Measurements from ENCODE around the gene RHBDD2. TPM values are rescaled to one million over a fixed set of nuclear protein-coding genes. Genes with fewer than 3 reads are reported as not detected.
A peak's percentile ranks its signal among the peaks of the same experiment; 100 is the strongest.
"Not testable (repeated sequence)": the region's sequence is repeated elsewhere in the genome, so short reads cannot be mapped to it uniquely, and the experiment has no call there.

The RHBDD2 gene
- total RNA-seq: 10 to 100 TPM; 21.5 to 24.0 TPM

DNA sequence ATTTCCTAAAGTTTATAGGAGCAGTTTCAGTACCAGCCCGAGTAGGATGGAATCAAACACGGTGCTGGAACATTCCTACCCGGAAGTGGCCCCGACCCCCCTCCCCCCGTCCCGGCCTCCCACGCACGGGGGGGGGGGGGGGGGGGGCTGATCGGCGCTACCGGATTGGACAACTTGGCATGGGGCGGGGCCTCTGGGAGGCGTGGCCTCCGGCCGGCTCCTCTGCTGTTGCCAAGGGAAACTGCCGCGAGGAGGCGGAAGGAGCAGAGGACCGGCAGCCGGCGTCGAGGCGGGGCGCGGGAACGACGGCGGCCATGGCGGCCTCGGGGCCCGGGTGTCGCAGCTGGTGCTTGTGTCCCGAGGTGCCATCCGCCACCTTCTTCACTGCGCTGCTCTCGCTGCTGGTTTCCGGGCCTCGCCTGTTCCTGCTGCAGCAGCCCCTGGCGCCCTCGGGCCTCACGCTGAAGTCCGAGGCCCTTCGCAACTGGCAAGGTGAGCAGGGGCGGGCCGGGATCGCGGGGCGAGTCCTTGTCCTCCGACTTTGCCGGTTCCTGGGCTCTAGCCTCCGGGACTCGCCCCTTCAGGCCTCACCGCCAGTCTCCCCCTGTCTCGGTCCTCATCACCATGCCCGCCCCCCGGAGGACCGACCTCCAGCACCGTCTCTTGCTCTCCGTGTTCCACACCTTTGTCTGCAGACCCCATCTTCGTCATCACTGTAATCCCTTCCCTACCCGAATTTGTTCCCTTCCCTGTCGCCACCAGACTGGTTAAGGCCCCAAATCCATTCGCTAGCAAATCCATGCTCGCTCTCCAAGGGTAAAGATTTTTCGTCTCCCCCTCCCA lies at the start of gene RHBDD2:
TSS of gene RHBDD2 (plus strand) at position 266 of the 843 bp plus-strand sequence. CDS start at position 315, 49 bp downstream.
- intact Hi-C loops (cut with micrococcal nuclease): loop anchor here (1.0 to 10.0 kb wide), 10 partner anchors 35 to 807 kb away; partner anchors contain the start of genes MDH2, RCC1L, TMEM120A and YWHAG
- CTCF ChIA-PET: interaction anchor here (0.9 to 1.7 kb wide), 2 partner anchors 140 to 141 kb away, joined by 5 to 7 read pairs; no protein-coding TSS in a partner anchor
- Mint-ChIP-seq H3K27ac (peak within 1 kb of the TSS; percentile 91), H3K9me3 (no peaks in the 10 kb centered on the region), H3K4me1 (ENCODE audit: low read depth) (peaks cover 31% of the 10 kb centered on the region), H3K36me3 (ENCODE audit: low read depth) (peaks cover 16% of the 10 kb centered on the region), H3K4me3 (peak within 1 kb of the TSS; percentile 93), H3K27me3 (ENCODE audit: low read depth) (no peaks in the 10 kb centered on the region)
- peak; percentile 97 for DNase-seq

DNA sequence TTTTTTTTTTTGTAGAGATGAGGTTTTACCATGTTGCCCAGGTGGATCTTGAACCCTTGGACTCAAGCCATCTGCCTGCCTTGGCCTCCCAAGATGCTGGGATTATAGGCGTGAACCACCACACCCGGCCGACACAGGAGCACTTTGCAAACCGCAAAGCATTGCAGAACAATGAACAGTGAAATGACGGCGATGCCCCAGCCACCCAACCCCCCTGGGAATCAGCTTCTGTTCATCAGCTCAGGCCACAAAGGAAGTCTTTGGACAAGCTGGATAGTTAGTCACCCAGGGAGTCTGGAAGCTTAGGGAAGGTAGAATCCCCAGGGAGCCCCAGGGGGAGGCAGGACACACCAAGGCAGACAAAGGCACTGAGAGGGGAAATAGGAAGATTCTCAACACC lies 49.2 kb upstream of the RHBDD2 start:
- H3K36me3 Mint-ChIP-seq (ENCODE audit: low read depth); H3K9me3 Mint-ChIP-seq; H3K27me3 Mint-ChIP-seq (ENCODE audit: low read depth); H3K27ac Mint-ChIP-seq; DNase-seq; intact Hi-C loops (cut with micrococcal nuclease); H3K4me3 Mint-ChIP-seq; CTCF ChIA-PET; H3K4me1 Mint-ChIP-seq (ENCODE audit: low read depth): not testable (repeated sequence)

DNA sequence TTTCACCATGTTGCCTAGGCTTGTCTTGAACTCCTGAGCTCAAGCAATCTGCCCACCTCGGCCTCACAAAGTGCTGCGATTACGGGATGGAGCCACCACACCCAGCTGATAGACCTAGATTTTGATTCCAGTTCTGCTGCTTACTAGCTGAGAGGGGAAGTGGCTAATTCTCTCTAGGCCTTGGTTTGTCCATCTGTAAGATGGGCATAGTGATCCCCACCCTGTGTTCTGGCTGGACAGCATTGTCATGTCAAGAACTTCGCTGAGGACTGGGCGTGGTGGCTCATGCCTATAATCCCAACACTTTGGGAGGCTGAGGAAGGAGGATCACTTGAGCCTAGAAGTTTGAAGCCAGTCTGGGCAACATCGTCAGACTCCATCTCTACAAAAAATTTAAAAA lies 47.9 kb upstream of the RHBDD2 start:
- H3K4me1 Mint-ChIP-seq (ENCODE audit: low read depth): no peaks in the 10 kb centered on the region
- CTCF ChIA-PET: no interaction called here
- intact Hi-C loops (cut with micrococcal nuclease): no loop called here
- H3K4me3 Mint-ChIP-seq: no peak overlapping the region
- no peaks in the 10 kb centered on the region for H3K27me3 Mint-ChIP-seq (ENCODE audit: low read depth)
- H3K9me3 Mint-ChIP-seq: no peaks in the 10 kb centered on the region
- H3K36me3 Mint-ChIP-seq (ENCODE audit: low read depth): no peaks in the 10 kb centered on the region
- H3K27ac Mint-ChIP-seq: no peak overlapping the region
- no peak for DNase-seq

DNA sequence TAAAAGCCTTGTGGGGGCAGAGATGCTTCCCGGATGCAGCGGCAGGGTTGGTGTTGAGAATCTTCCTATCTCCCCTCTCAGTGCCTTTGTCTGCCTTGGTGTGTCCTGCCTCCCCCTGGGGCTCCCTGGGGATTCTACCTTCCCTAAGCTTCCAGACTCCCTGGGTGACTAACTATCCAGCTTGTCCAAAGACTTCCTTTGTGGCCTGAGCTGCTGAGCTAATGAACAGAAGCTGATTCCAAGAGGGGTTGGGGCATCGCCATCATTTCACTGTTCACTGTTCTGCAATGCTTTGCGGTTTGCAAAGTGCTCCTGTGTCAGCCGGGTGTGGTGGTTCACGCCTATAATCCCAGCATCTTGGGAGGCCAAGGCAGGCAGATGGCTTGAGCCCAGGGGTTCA lies 45.2 kb upstream of the RHBDD2 start:
- CTCF ChIA-PET; H3K9me3 Mint-ChIP-seq; DNase-seq; H3K36me3 Mint-ChIP-seq (ENCODE audit: low read depth); intact Hi-C loops (cut with micrococcal nuclease); H3K4me3 Mint-ChIP-seq; H3K4me1 Mint-ChIP-seq (ENCODE audit: low read depth); H3K27me3 Mint-ChIP-seq (ENCODE audit: low read depth); H3K27ac Mint-ChIP-seq: not testable (repeated sequence)

DNA sequence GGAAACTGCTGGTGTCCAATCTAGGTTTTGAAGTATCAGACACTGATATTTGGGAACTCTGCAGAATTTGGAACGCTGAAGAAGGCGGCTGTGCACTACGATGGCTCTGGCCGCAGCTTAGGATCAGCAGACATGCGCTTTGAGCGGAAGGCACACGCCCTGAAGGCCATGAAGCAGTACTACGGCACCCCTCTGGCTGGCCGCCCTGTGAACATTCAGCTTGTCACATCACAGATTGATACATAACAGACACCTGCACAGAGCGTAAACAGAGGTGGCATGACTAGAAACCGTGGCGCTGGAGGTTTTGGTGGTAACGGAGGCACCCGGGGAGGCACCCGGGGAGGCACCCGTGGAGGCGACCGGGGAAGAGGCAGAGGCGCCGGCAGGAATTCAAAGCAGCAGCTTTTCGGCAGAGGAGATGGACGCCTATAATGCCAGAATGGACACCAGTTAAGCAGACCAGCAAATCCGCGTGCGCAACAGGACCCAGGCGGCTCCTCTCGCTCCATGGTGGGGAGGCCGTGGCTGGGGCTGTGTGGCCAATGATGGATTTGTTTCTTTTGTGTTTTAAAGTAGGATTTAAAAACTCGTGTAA lies 43.0 kb upstream of the RHBDD2 start:
- no peaks in the 10 kb centered on the region for H3K36me3 Mint-ChIP-seq (ENCODE audit: low read depth)
- CTCF ChIA-PET: no interaction called here
- DNase-seq: no peak
- no peaks in the 10 kb centered on the region for H3K4me1 Mint-ChIP-seq (ENCODE audit: low read depth)
- H3K27ac Mint-ChIP-seq: no peak overlapping the region
- intact Hi-C loops (cut with micrococcal nuclease): no loop called here
- no peaks in the 10 kb centered on the region for H3K27me3 Mint-ChIP-seq (ENCODE audit: low read depth)
- H3K9me3 Mint-ChIP-seq: no peaks in the 10 kb centered on the region
- no peak overlapping the region for H3K4me3 Mint-ChIP-seq

DNA sequence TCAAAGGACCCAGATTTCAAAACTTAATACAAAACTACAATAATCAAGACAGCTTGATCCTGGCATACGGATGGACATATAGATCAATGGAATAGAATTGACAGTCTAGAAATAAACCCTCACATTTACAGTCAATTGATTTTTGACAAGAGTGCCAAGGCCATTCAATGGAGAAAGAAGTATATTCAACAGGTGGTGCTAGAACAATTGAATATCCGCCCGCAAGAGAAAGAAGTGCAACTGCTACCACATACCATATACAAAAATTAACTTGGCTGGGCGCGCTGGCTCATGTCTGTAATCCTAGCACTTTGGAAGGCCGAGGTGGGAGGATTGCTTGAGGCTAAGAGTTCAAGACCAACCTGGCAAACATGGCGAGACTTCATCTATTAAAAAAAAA lies 42.0 kb upstream of the RHBDD2 start:
- H3K4me1 Mint-ChIP-seq (ENCODE audit: low read depth): no peaks in the 10 kb centered on the region
- H3K27ac Mint-ChIP-seq: no peak overlapping the region
- DNase-seq: no peak
- H3K4me3 Mint-ChIP-seq: no peak overlapping the region
- H3K36me3 Mint-ChIP-seq (ENCODE audit: low read depth): no peaks in the 10 kb centered on the region
- CTCF ChIA-PET: interaction anchor here (0.6 kb wide), 1 partner anchor 30 kb away, joined by 3 read pairs; no protein-coding TSS in a partner anchor
- H3K27me3 Mint-ChIP-seq (ENCODE audit: low read depth): no peaks in the 10 kb centered on the region
- no peaks in the 10 kb centered on the region for H3K9me3 Mint-ChIP-seq
- intact Hi-C loops (cut with micrococcal nuclease): no loop called here

DNA sequence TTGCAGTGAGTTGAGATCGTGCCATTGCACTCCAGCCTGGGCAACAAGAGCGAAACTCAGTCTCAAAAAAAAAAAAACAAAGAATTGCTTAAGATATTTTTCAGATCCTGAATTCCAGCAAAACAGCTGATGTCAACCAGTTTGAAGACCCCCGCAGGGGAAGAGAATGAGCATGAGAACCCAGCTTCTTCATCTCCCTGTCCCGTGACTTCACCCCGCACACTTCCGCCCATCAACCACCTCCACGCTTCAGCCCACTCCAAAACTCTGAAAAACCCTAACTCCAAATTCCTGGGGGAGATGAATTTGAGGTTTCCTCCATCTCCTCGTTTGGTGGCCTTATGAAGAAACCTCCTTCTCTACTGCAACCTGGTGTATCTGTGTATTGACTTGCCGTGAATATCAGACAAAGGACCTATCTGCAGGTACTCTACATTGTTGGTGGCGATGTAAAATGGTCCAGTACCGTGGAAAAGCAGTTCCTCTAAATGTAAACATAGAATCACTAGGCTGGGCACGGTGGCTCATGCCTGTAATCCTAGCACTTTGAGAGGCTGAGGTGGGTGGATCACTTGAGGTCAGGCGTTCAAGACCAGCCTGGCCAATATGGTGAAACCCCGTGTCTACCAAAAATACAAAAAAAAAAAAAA lies 40.4 kb upstream of the RHBDD2 start:
- H3K9me3 Mint-ChIP-seq; intact Hi-C loops (cut with micrococcal nuclease); H3K27ac Mint-ChIP-seq; H3K4me3 Mint-ChIP-seq; CTCF ChIA-PET; H3K27me3 Mint-ChIP-seq (ENCODE audit: low read depth); DNase-seq; H3K36me3 Mint-ChIP-seq (ENCODE audit: low read depth): not testable (repeated sequence)
- peaks cover 11% of the 10 kb centered on the region for H3K4me1 Mint-ChIP-seq (ENCODE audit: low read depth)

DNA sequence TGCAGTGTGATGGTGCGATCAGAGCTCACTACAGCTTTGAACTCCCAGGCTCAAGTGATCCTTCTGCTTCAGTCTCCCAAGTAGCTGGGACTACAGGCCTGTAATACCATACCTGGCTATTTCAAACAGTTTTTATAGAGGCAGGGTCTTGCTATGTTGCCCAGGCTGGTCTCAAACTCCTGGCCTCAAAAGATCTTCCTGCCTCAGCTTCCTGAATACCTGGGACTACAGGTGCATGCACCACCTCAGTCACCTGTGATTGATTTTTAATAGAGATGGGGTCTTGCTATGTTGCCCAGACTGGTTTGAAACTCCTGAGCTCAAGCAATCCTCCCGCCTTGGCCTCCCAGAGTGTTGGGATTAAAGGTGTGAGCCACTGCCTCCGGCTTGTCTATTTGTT lies 38.8 kb upstream of the RHBDD2 start:
- Mint-ChIP-seq H3K27ac (no peak overlapping the region), H3K36me3 (ENCODE audit: low read depth) (no peaks in the 10 kb centered on the region), H3K4me3 (no peak overlapping the region), H3K27me3 (ENCODE audit: low read depth) (no peaks in the 10 kb centered on the region), H3K4me1 (ENCODE audit: low read depth) (peaks cover 13% of the 10 kb centered on the region), H3K9me3 (no peaks in the 10 kb centered on the region)
- no peak for DNase-seq
- CTCF ChIA-PET: no interaction called here
- intact Hi-C loops (cut with micrococcal nuclease): no loop called here

DNA sequence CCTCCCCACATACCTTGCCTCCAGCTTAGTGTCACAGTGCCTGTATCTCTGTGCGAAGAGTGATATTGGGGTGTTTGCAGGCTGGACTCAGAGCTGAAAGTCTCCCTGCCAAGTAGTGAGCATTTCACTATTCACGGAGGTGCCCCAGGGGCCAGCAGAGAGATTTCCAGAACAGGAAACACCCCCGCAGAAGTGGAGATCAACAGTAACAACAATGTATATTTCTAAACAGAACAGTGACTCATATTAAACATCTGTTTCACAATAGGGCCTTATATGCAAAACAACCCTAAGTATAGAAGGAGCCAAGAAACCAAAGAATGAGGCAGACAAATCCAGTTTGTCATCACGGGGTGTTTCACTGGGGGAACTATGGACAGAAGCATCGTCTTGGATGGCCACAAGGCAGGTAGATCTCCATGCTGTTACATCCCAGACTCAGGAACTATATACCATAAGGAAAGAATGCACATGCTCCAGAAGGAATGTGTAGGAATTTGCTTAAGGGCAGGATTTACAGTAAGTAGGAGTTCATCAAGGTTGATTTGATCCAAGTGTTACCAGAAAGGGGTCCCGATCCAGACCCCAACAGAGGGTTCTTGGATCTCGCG lies 35.9 kb upstream of the RHBDD2 start:
- intact Hi-C loops (cut with micrococcal nuclease): loop anchor here (1.0 to 2.0 kb wide), 2 partner anchors 66 to 166 kb away; no protein-coding TSS in a partner anchor
- H3K4me3 Mint-ChIP-seq: no peak overlapping the region
- DNase-seq: peak; percentile 65
- no peaks in the 10 kb centered on the region for H3K9me3 Mint-ChIP-seq
- CTCF ChIA-PET: interaction anchor here (1.3 to 1.6 kb wide), 2 partner anchors 28 to 177 kb away, joined by 5 to 6 read pairs; no protein-coding TSS in a partner anchor
- no peaks in the 10 kb centered on the region for H3K36me3 Mint-ChIP-seq (ENCODE audit: low read depth)
- H3K27me3 Mint-ChIP-seq (ENCODE audit: low read depth): no peaks in the 10 kb centered on the region
- peaks cover 13% of the 10 kb centered on the region for H3K4me1 Mint-ChIP-seq (ENCODE audit: low read depth)
- H3K27ac Mint-ChIP-seq: peak overlapping the region; percentile 74

DNA sequence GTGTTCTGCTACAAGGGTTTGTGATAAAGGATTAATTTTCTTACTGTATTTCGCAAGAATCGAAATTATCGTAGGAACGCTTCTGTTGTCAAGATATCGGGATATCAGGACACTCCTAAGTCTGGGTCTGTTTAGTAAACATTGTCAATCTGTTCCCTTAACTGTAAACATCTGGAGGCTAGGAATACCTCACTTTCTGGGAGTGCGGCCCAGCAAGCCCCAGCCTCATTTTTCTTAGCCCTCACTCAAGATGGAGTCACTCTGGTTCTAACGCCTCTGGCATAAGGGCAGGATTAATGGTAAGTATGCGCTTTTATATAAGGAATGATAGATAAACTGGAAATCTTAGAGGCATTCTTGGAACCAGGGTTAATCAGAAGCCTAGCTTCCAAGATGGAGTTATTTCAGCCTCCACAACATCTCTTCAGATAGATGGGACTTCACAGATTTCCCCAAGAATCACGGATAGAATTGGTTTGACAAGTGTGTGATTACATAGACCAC lies 35.2 kb upstream of the RHBDD2 start:
- Mint-ChIP-seq H3K4me3 (no peak overlapping the region), H3K9me3 (no peaks in the 10 kb centered on the region), H3K36me3 (ENCODE audit: low read depth) (no peaks in the 10 kb centered on the region), H3K27me3 (ENCODE audit: low read depth) (no peaks in the 10 kb centered on the region), H3K4me1 (ENCODE audit: low read depth) (peaks cover 13% of the 10 kb centered on the region), H3K27ac (no peak overlapping the region)
- intact Hi-C loops (cut with micrococcal nuclease): loop anchor here (1.0 to 2.0 kb wide), 2 partner anchors 67 to 166 kb away; no protein-coding TSS in a partner anchor
- DNase-seq: no peak
- CTCF ChIA-PET: no interaction called here

DNA sequence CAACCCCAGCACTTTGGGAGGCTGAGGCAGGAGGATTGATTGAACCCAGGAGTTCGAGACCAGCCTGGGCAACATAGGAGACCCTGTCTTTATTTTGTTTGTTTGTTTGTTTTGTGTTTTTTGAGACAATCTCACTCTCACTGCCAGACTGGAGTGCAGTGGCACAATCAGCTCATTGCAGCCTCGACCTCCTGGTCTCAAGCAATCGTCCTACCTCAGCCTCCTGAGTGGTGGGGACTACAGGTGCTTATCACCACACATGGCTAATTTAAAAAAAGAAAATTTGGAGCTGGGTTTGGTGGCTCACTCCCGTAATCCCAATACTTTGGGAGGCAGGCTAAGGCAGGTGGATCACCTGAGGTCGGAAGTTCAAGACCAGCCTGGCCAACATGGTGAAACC lies 34.7 kb upstream of the RHBDD2 start:
- Mint-ChIP-seq H3K4me1 (ENCODE audit: low read depth) (peaks cover 13% of the 10 kb centered on the region), H3K36me3 (ENCODE audit: low read depth) (no peaks in the 10 kb centered on the region), H3K27me3 (ENCODE audit: low read depth) (no peaks in the 10 kb centered on the region), H3K4me3 (no peak overlapping the region), H3K27ac (no peak overlapping the region), H3K9me3 (no peaks in the 10 kb centered on the region)
- no peak for DNase-seq
- intact Hi-C loops (cut with micrococcal nuclease): no loop called here
- CTCF ChIA-PET: interaction anchor here (0.7 kb wide), 1 partner anchor 160 kb away, joined by 3 read pairs; no protein-coding TSS in a partner anchor

DNA sequence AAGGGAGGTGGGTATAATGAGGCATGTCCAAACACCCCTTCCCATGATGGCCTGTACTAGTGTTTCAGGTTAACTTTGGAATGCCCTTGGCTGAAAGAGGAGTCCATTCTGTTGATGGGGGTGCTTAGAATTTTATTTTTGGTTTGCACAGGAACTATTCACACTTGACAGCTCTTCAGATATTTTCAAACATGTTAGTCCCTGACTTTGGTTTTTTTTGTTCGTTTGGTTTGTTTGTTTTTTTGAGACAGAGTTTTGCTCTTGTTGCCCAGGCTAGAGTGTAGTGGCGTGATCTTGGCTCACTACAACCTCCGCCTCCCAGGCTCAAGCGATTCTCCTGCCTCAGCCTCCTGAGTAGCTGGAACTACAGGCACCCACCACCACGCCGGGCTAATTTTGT lies 33.7 kb upstream of the RHBDD2 start:
- DNase-seq; H3K4me3 Mint-ChIP-seq; H3K27ac Mint-ChIP-seq; H3K27me3 Mint-ChIP-seq (ENCODE audit: low read depth); H3K36me3 Mint-ChIP-seq (ENCODE audit: low read depth); H3K9me3 Mint-ChIP-seq; intact Hi-C loops (cut with micrococcal nuclease): not testable (repeated sequence)
- H3K4me1 Mint-ChIP-seq (ENCODE audit: low read depth): peaks cover 13% of the 10 kb centered on the region
- CTCF ChIA-PET: interaction anchor here (0.7 kb wide), 1 partner anchor 161 kb away, joined by 3 read pairs; no protein-coding TSS in a partner anchor

Measured in activated naive CD4-positive, alpha-beta T cell treated with anti-CD3 and anti-CD28 coated beads for 36 hours (primary cell).